ENCODE data around the gene TAB2. TPM values are rescaled to one million over a fixed set of nuclear protein-coding genes. Genes with fewer than 3 reads are reported as not detected.

The TAB2 gene
- total RNA-seq, 1 donor from 2014 or later = 37.0 TPM

- peak; percentile 9 for DNase-seq (ENCODE audit: low read depth)
Measured at GRCh38 chr6:149368065-149368464, 50.6 kb downstream of the TAB2 start.

- no peak for DNase-seq (ENCODE audit: low read depth)
Measured at GRCh38 chr6:149371154-149371553, 53.6 kb downstream of the TAB2 start.

GRCh38 chr6:149372062-149372461, 54.5 kb downstream of the TAB2 start:
- no peak for DNase-seq (ENCODE audit: low read depth)

DNA sequence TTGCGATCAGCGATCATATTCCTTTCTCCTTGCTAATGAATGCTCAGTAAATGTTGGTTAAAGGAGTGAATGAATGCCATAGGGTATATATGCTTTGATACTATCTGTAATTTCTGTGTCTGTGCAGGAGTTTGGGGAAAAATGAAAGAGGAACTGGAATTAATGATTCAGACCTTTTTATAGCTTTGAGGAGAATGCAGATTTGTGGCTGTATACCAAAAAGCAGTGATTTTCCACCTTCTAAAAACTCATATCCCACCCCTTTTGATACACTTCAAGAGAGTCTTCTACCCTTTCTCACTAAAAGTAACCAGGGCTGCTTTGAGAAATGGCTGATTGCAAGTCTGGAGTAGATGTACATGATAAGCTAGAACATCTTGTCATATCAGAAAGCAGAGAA, 56.0 kb downstream of the TAB2 start:
- DNase-seq (ENCODE audit: low read depth) = no peak

DNA sequence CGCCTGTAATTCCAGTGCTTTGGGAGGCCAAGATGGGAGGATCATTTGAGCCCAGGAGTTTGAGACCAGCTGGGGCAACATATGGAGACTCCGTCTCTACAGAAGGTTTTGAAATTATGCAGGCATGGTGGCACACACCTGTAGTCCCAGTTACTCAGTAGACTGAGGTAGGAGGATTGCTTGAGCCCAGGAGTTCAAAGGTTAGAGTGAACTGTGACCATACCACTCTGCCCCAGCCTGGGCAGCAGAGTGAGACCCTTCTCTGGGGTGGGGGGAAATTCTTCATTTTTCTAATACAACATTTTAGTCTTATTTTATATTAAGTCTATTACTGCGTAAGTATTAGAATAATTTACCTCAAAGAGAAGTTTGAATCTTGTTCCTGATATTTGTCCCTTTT, 62.5 kb downstream of the TAB2 start:
- no peak for DNase-seq (ENCODE audit: low read depth)

GRCh38 chr6:149380523-149380922, 63.0 kb downstream of the TAB2 start:
- DNase-seq (ENCODE audit: low read depth) = no peak

GRCh38 chr6:149383371-149383770, 65.9 kb downstream of the TAB2 start:
- DNase-seq (ENCODE audit: low read depth) = no peak

DNA sequence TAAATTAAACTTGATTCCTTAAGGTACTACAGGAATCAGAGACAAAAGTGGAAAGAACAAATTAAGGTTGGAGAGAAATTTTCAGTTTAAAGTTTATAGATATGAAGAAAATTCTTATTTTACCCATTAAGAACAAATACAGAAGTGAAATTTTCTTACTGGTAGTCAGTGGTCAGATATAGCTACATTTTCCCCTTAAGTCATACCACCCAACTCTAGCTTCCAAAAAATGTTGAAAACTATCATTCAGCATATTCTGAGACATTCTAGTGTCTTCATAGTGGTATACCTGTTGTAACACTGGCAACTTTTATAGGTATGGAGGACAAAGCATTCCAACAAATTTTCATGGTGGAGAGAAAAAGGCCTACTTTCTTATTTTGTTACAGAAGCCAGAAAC, 67.0 kb downstream of the TAB2 start:
- DNase-seq (ENCODE audit: low read depth) = no peak

- DNase-seq (ENCODE audit: low read depth) = no peak
Measured at GRCh38 chr6:149385998-149386646, 68.6 kb downstream of the TAB2 start.

GRCh38 chr6:149387779-149388512, 70.4 kb downstream of the TAB2 start:
- no peak for DNase-seq (ENCODE audit: low read depth)

GRCh38 chr6:149389509-149390297, 72.2 kb downstream of the TAB2 start:
- no peak for DNase-seq (ENCODE audit: low read depth)

DNA sequence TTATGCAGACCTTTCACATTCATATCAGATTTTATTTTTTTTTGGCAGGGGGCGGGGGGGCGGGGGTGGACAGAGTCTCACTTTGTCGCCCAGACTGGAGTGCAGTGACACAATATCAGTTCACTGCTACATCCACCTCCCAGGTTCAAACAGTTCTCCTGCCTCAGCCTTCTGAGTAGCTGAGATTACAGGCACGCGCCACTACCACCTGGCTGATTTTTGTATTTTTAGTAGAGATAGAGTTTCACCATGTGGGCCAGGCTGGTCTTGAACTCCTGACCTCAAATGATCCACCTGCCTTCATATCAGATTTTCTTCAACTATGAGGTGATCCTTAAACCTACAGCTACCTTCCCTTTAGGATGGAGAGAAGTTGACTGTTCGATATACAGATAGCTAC, 74.6 kb downstream of the TAB2 start:
- DNase-seq (ENCODE audit: low read depth) = no peak

- DNase-seq (ENCODE audit: low read depth) = no peak
Measured at GRCh38 chr6:149392535-149392934, 75.0 kb downstream of the TAB2 start.

GRCh38 chr6:149393002-149393679, 75.6 kb downstream of the TAB2 start:
- DNase-seq (ENCODE audit: low read depth) = no peak

- DNase-seq (ENCODE audit: low read depth) = no peak
Measured at GRCh38 chr6:149395185-149395584, 77.7 kb downstream of the TAB2 start.

- DNase-seq (ENCODE audit: low read depth) = no peak
Measured at GRCh38 chr6:149397384-149397783, 79.9 kb downstream of the TAB2 start.

DNA sequence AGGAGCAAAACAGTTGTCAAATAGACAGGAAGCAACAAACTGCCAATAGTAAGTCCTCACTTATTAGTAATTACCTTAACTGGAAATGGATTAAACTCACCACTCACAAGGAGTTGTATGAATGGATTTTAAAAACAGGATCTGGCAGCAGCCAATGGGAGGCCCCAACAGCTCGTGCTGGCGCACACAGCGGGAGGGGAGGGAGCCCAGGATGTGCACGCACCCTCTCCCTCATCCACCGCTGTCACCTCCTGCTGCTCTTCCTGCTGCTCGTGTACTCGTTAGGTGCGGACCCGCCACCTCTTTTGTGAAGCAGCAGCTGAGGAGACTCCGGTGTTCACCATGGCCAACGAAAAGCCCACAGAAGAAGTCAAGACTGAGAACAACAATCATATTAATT, 82.5 kb downstream of the TAB2 start, which contains the start of gene SUMO4:
Gene SUMO4 (plus strand): TSS at position 213 of the 400 bp plus-strand sequence. CDS start 130 bp downstream, at position 343.
- no peak for DNase-seq (ENCODE audit: low read depth)

GRCh38 chr6:149403534-149403933, 86.0 kb downstream of the TAB2 start:
- DNase-seq (ENCODE audit: low read depth) = no peak

DNA sequence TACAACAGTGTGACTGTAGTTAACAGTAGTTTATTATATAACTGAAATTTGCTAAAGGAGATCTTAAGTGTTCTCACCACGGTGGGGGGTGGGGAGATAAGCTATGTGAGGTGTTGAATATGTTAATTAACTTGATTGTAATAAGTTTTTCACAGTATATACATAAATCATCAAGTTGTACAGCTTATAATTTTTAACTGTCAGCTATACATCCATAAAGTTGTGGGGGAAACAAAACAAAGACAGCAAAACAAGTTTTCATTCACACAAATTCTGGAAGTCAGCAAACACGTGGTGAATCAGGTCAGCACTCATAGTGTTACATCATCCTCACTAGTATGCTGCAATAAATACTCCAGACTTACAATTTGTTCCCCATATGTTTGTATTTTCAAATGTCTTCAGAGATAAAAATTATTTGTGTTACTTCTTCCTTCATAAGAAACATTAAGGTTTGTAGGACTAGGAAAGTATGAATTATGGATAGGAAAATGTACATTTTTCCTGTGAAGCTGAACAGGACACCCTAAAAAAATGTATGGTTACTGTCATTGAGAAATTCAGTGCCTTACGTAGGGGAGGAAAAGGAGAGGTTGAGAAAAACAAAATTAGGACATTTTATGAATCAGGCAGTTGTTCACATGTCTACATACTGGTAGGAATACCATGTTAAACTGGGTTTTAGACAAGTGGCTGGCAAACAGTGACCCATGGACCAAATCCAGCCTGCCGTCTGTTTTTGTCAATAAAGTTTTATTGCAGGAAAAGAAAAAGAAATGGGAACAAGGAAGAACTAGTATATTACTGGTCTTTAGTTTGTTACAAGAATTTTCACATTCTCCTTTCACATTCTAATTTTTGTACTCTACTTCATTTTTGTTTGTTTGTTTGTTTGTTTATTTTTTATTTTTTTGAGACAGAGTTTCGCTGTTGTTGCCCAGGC, 88.6 kb downstream of the TAB2 start:
- DNase-seq (ENCODE audit: low read depth) = no peak

- no peak for DNase-seq (ENCODE audit: low read depth)
Measured at GRCh38 chr6:149409617-149410016, 92.1 kb downstream of the TAB2 start.

All from myocyte (in vitro differentiated cells).